ENCODE data around the gene CLDN4. TPM values are rescaled to one million over a fixed set of nuclear protein-coding genes. Genes with fewer than 3 reads are reported as not detected.

The CLDN4 gene
- total RNA-seq, 1 experiment from 2014 or later, result 15.6 TPM

DNA sequence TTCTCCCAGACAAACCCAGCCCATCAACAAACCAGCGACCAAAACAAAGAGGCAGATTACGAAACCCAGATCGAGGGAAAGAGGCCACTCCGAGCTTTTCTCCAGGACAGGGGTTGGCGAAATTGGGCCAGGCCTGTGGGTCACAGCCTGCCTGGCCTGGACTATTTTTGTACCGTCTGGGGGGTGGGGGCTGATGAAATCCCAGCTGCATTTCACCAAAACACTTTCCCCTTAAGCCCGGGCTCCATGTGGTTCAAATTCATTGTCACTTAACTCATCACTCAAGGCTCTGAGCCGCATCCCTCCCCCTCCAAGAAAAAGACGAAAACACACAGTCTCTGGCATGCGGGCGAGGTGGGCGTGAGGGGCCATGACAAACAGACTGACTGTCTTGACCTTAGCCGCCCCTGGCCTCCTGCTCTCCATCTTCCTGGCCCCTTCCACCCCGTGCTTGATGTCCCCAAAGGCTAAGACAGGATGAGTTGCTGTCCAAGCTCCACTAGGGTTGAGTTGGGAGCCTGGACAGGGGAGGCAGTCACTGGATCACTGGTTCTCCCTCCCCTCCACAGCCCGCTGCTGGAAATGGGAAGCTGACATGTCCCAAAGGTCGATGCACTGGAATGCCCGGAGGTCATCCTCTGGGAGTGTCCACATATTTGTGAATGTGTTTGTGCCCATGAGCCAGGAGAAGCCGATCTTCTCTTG lies 49.3 kb downstream of the CLDN4 start:
- Histone ChIP-seq H4K5ac (ENCODE audit: insufficient read length, low read depth, low read length) (no peak overlapping the region), H2BK20ac (ENCODE audit: low read depth, low read length, poor library complexity, severe bottlenecking) (no peak overlapping the region), H2BK120ac (ENCODE audit: low read depth, low read length, poor library complexity, severe bottlenecking) (no peak overlapping the region), H3K9me3 (ENCODE audit: control insufficient read depth, low read depth, low read length) (no peaks in the 10 kb centered on the region), H3K4me1 (ENCODE audit: insufficient read depth, low read length) (no peaks in the 10 kb centered on the region), H2AK5ac (ENCODE audit: insufficient read length, low read length) (no peak overlapping the region), H2BK12ac (ENCODE audit: insufficient read length, low read depth, low read length) (no peak overlapping the region), H3K79me1 (ENCODE audit: insufficient read depth, low read depth, low read length, poor library complexity, severe bottlenecking) (no peaks in the 10 kb centered on the region), H3K4me2 (ENCODE audit: insufficient read depth, insufficient read length, low read length) (no peak overlapping the region), H3K23me2 (ENCODE audit: insufficient read length, low read depth, low read length, poor library complexity, severe bottlenecking) (no peaks in the 10 kb centered on the region), H3T11ph (ENCODE audit: low read length) (no peak overlapping the region), H4K91ac (ENCODE audit: insufficient read length, low read depth, low read length) (no peak overlapping the region), H3K79me2 (ENCODE audit: insufficient read depth, low read length) (no peaks in the 10 kb centered on the region), H2AFZ (ENCODE audit: low read length) (no peak overlapping the region), H3K56ac (ENCODE audit: insufficient read length, low read depth, low read length) (no peak overlapping the region), H3K27ac (ENCODE audit: insufficient read length, low read depth, low read length) (no peak overlapping the region), H3K9ac (ENCODE audit: extremely low read depth, insufficient read length, low read length) (no peak overlapping the region), H3K18ac (ENCODE audit: insufficient read length, low read depth, low read length) (no peak overlapping the region), H2BK15ac (ENCODE audit: low read depth, low read length) (no peak overlapping the region), H2BK5ac (ENCODE audit: insufficient read length, low read length) (no peak overlapping the region), H4K20me1 (ENCODE audit: control insufficient read depth, insufficient read depth, insufficient read length) (no peaks in the 10 kb centered on the region), H4K8ac (replicated peaks; ENCODE audit: insufficient read length, low read depth, low read length) (no peak overlapping the region), H3K14ac (ENCODE audit: insufficient read depth, low read length) (no peak overlapping the region; the same call in 1 of the 2 replicates), H3K27me3 (ENCODE audit: insufficient read depth, low read length) (no peaks in the 10 kb centered on the region), H3K23ac (ENCODE audit: insufficient read length, low read depth, low read length) (no peak overlapping the region), H3K4ac (ENCODE audit: low read depth, low read length) (no peak overlapping the region)
- TF ChIP-seq, protein P1, sequence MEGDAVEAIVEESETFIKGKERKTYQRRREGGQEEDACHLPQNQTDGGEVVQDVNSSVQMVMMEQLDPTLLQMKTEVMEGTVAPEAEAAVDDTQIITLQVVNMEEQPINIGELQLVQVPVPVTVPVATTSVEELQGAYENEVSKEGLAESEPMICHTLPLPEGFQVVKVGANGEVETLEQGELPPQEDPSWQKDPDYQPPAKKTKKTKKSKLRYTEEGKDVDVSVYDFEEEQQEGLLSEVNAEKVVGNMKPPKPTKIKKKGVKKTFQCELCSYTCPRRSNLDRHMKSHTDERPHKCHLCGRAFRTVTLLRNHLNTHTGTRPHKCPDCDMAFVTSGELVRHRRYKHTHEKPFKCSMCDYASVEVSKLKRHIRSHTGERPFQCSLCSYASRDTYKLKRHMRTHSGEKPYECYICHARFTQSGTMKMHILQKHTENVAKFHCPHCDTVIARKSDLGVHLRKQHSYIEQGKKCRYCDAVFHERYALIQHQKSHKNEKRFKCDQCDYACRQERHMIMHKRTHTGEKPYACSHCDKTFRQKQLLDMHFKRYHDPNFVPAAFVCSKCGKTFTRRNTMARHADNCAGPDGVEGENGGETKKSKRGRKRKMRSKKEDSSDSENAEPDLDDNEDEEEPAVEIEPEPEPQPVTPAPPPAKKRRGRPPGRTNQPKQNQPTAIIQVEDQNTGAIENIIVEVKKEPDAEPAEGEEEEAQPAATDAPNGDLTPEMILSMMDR (conservative IDR thresholded peaks at IDR 0.05), result no peak
- H3K4me1 Mint-ChIP-seq, result peaks cover 4 to 8% of the 10 kb centered on the region in 2 experiments; a peak in 3 of 4 replicates
- peaks cover 8% of the 10 kb centered on the region for H3K27me3 Mint-ChIP-seq (ENCODE audit: low read depth)
- H3K27ac Mint-ChIP-seq, result no peak overlapping the region; a peak in 1 of 7 replicates
- H3K36me3 Mint-ChIP-seq (ENCODE audit: insufficient read depth in 1 of 3, low read depth in 3 of 3), result no peaks in the 10 kb centered on the region
- H3K9me3 Mint-ChIP-seq, result no peaks in the 10 kb centered on the region
- H3K4me3 Mint-ChIP-seq, result no peak overlapping the region
- DNase-seq, result no peak
- WGBS (ENCODE audit: extremely low coverage, insufficient read length, low lambda C conversion rate), result no CpG with 5 or more reads among the region's 18 CpGs
